Activated CD4-positive, alpha-beta T cell treated with anti-CD3 and anti-CD28 coated beads, Interleukin-2, amount 50 U/mL, for 1 hour (primary cell): ENCODE data around the gene NEFH.
"Not testable (repeated sequence)": the region's sequence is repeated elsewhere in the genome, so short reads cannot be mapped to it uniquely, and the experiment has no call there.

Source experiments
- DNase-seq: peaks from one replicate; pipeline ENCODE4 v3.0.0-alpha.2; 2020

The NEFH gene

DNA sequence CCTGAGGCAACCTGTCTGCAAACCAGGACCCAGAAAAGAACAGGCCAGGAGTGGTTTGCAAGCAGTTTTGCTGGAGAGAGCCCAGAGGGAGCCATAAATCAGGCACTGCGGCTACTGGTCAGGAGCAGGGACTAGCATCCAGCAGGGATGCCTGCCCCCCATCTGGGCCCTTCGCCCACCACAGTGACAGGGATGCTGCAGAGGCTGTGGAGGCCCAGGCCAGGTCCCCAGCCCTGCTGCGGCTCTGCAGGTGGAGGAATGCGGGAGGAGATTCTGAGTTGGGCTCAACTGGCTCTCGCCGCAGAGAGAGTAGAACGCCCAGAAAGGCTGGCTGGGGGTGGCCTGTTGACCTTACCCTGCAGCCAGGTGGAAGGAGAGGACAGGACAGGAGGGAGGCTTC, 16.4 kb upstream of the NEFH start:
- no peak for DNase-seq

DNA sequence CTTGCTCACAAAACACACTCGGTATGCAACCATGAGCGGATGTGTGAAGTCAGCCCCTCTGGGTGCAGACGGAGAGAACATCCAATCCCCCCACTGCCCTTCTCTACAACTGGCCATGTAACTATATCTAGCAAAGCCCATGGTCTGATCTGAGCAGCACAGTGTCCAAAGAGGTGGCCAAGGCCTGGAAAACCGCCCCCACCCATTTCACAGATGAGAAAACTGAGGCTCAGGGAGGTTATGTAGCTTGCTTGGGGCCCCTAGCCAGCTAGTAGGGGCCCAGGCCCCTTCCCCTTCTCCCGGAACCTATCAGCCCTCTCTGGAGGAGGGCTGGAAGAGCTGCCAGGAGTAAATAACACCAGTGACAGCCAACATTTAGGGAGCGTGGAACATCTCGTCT, 15.4 kb upstream of the NEFH start:
- no peak for DNase-seq

DNA sequence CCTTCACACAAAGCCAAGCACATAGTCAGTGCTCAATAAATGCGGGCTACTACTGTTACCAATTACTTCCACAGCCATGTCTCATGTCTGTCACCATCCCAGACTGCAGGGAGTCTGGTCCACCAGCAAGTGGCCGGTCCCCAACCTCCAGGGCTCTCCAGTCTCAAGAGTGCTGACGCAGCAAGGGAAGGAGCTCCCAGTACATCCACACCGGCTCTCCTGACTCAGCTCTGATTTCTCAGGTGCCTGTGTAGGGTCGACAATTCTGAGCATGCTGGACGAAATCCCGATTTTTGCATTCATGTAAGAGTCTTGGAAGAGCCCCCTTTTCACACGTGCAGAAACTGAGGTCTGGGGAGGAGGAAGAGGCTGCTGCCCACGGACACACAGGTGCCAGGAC, 10.3 kb upstream of the NEFH start:
- no peak for DNase-seq

DNA sequence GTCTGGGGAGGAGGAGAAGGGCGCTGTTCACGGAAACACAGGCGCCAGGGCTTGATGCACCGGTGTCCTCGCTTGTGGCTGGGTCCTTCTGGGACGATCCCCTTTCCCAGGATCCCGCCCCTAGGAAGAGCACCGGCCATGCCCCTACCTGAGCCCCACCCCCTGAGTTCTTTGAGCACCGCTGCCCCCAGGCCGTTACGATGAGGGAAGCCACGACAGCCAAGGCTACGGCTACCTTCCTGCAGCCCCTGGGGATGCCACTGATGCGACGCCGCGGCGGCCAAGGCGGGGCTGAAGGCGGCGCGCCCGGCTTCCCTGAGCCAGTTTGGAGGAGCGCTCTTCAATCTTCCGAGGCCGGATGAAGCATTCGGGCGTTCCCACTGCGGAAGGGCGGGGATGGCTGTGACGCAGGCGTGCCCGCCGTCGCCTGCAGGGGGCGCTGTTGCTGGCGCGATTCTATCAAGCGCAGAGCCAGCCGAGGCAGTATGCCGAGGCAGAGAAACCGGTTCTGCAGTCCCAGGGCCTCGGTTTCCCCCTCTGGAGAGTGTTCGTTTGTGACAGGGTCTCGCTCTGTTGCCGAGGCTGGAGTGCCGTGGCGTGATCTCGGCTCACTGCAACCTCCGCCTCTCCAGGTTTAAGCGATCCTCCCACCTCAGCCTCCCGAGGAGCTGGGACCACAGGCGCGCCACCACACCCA, 9.7 kb upstream of the NEFH start:
- peak; percentile 77 for DNase-seq

DNA sequence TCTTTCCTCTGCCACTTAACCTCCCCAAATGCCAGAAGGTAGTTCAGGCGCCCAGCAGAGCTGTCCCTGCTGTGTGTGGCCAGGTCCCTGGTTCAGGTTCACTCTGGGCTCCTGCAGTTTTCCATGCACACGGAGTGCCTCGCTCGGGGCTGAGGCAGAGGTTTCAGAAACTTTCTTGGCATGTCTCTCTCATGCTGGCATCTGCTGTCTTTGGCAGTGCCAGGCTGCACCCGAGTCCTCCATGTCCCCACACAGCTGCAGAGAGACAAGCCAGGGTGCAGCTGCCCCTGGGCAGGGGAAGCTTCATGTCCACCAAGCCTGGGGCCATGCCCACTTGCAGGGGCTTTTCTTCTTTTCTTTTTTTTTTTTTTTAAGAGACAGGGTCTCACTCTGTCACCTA, 7.0 kb upstream of the NEFH start:
- no peak for DNase-seq

DNA sequence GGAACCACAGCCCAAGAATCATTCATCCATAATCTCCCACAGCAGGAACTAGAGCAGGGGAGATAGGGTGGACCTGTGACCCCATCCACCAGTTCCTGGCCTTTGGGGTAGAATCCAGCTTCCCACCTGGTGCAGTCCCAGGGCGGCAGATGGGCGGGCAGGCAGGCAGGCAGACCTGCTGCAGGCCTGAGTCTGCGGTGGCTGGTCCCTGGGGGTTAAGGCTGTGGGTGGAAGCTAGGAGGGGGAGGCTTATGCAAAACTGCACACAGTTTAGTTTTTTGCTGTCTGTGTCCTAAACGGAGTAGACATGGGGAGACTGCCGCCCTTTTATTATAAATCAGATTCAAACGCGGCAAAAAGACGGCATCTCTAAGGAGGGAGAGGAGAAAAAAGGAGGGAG, 4.5 kb upstream of the NEFH start:
- DNase-seq = no peak

DNA sequence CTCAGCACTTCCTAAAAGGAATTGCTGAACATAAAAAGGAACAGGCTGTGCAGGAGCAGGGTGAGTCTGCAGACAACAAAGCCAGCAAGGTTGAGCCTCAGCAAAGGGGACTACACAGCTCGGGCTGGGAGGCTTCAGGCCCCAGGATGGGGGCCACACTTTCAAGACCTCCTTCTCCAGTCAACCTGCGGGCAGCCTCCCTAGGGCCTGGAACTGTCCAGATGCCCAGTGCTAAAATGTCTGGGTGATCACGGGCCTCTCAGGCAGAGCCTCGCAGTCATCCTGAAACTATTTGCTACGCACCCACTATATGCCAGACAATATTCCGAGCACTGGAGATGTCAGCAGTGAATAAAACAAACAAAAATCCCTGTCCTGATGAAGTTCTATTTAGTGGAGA, 3.9 kb upstream of the NEFH start:
- DNase-seq = no peak

DNA sequence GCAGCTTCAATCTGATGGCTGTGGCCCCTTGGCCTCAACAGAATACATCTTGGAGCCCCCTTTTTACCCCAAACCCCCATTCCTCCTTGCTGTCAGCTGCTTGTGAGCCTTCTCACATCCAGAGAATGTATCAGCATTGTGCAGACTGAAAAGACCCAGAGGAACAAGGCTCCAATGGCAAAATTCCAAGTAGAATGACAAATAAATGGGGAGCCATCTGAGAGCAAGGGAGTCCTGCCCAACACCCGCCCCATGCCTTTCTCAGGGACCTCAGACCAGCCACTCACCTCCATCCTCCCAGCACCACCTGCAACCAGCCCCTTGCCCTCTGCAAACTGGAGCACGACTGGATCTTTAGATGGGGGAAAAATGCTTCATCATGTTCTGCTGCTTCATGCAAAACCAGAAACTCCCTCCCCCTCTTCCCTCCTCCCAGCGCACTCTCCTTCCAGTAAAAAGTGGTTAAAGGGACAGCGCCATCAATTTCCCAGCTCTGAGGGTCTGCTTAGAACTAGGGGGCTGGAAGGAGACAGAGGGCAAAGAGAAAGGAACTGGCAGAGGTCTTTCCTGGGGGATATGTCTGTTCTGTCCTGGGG, 2.2 kb upstream of the NEFH start:
- DNase-seq = no peak

DNA sequence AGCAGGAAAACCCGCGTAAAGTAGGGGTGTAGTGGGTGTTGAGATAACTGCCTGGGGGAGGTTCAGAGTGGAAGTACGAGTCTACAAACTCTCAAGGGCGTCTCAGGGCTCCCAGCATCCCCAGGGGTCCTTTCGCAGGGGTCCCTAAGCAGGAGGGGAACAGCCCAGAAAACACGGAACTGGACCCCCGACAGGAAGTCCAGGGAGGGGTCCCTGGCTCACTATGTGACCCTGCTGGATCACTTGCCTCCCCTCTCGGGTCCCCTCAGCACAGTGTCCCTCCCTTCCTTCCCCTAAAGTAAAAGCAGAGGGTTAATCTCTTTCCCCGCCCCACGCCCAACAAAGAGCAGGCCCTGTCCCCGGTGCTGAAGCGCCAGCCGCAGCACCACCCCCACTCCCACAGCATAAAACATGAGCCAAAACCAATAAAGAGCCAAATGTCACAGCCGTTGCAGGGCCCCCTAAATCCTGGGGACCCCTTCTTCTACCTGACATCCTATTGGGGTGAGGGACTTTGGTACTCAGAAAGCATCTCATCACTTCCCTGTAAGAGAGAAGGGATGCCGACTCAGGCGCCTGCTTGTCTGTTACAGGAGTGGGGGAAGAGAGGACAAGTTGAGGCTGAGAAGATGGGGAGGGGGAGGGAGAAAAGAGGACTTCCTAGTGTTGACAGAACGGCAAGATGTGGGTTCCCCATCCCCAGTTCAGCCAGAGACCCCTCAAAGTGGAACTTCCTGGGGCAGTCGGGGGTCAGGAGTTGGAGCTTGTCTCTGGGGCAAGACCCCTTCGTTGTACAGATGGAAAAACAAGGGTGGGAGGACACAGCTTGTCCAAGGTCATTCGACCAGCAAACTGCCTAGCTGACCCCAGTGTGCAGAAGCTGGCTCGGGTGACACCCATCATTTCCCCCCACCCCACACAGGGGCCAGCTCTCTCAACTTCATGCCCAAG, 1.4 kb upstream of the NEFH start:
- DNase-seq = peak; percentile 39

DNA sequence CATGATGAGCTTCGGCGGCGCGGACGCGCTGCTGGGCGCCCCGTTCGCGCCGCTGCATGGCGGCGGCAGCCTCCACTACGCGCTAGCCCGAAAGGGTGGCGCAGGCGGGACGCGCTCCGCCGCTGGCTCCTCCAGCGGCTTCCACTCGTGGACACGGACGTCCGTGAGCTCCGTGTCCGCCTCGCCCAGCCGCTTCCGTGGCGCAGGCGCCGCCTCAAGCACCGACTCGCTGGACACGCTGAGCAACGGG, 169 bp downstream of the NEFH start:
- no peak for DNase-seq

DNA sequence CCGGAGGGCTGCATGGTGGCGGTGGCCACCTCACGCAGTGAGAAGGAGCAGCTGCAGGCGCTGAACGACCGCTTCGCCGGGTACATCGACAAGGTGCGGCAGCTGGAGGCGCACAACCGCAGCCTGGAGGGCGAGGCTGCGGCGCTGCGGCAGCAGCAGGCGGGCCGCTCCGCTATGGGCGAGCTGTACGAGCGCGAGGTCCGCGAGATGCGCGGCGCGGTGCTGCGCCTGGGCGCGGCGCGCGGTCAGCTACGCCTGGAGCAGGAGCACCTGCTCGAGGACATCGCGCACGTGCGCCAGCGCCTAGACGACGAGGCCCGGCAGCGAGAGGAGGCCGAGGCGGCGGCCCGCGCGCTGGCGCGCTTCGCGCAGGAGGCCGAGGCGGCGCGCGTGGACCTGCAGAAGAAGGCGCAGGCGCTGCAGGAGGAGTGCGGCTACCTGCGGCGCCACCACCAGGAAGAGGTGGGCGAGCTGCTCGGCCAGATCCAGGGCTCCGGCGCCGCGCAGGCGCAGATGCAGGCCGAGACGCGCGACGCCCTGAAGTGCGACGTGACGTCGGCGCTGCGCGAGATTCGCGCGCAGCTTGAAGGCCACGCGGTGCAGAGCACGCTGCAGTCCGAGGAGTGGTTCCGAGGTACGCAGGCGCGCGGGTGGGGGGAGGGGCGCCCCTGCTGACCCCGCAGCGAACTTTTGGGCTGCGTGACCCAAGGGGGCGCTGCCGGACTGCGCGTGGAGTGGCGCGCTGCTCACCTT, 670 bp downstream of the NEFH start:
- peak; percentile 8 for DNase-seq

DNA sequence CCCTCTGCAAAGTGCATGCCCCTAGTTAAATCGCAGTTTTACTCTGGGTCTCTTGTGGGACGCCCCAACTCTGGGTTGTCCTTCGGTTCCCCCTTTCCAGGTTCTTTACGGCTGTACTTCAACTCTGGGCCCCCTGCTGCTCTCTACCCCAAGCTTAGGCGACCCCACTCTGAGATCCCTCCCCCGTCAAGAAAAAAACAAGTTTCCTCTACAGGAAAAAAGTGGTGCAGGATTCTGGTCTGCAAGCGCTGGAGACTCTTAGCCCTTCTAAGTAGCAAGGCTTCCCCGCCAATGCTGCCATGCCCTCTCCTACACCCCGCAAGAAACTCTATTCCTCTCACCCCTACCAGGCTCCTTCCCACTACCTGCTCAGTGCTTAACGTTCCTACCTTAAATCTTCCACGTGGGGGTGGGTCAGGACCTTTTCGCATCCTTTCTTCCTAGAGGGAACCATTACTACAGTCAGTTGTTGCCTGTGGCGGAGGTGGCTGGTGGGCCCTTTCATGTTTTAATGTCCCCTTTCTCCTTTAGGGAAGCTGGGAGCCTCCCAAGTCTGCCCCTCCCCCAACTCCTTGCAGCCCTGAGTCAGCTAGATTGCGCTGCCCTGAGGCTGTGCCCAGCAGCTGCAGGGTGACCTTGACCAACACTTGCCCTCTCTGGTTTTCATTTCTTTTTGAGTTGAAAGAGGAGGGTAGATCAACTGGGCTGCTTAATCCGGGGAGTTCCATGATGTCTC, 1.4 kb downstream of the NEFH start:
- DNase-seq = no peak

DNA sequence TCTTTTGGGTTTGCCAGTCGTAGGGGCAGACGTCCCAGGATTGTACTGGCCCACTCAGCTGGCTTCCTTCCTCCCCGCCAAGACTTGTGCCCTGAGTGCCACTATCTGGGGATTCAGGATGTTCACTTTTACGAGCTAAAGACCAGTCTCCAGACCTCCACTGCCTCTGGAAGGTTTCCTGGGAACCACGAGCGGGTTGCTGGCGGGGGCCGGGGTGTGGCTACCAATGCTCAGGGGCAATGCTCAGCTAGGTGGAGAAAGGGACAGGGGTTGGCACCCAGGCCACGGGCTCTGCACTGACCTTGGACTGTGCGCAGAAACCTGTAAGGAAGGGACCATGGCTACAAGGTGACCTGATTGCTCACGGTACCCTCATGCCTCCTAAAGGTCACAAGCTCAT, 2.2 kb downstream of the NEFH start:
- DNase-seq = no peak

DNA sequence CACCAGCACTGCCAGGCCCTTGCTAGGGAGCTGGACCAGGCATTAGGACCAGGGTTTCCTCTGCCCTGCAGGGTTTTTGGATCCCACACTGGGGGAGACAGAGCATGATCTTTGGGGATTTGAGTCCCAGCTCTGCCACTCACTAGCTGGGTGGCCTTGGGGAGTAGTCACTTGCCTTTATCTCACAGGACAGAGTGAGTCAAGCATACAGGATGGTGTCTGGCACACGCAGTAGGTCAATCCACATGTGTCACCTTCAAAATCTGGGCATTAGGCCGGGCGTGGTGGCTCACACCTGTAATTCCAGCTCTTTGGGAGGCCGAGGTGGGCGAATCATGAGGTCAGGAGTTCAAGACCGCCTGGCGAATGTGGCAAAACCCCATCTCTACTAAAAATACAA, 2.7 kb downstream of the NEFH start:
- no peak for DNase-seq

DNA sequence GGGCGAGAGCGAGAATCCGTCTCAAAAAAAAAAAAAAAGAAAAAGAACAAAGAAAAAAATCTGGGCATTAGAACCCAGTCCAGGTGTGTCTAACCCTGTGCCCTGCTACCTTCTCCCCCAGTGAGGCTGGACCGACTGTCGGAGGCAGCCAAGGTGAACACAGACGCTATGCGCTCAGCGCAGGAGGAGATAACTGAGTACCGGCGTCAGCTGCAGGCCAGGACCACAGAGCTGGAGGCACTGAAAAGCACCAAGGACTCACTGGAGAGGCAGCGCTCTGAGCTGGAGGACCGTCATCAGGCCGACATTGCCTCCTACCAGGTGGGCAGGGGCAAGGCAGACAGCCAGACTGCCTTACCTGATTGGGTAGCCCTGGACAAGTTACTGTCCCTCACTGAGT, 3.2 kb downstream of the NEFH start:
- no peak for DNase-seq

DNA sequence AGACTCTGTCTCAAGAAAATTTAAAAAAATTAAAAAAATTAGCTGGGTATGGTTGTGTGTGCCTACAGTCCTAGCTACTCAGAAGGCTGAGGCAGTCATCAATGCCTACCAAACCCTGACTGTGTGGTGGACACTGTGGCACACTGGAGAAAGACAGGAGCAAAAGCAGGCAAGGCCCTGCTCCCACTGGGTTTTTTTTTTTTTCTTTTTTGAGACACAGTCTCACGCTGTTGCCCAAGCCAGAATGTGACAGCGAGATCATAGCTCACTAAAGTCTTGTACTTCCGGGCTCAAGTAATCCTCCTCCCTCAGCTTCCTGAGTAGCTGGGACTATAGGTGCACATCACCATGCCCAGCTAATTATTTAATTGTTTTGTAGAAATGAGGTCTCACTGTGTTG, 4.6 kb downstream of the NEFH start:
- no peak for DNase-seq

DNA sequence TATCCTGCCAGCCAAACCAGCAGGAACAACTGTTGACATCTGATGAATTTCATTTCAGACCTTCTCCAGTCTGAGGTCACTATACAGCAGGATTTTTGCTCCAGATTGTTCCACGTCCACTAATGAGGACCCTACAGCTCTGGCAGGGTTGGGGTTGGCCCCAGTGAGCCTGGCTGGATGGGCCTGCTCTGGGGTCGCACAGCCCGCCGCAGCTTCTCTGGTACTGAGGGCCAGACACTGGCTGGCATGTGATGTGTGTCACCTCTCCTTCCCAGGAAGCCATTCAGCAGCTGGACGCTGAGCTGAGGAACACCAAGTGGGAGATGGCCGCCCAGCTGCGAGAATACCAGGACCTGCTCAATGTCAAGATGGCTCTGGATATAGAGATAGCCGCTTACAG, 5.4 kb downstream of the NEFH start:
- no peak for DNase-seq

DNA sequence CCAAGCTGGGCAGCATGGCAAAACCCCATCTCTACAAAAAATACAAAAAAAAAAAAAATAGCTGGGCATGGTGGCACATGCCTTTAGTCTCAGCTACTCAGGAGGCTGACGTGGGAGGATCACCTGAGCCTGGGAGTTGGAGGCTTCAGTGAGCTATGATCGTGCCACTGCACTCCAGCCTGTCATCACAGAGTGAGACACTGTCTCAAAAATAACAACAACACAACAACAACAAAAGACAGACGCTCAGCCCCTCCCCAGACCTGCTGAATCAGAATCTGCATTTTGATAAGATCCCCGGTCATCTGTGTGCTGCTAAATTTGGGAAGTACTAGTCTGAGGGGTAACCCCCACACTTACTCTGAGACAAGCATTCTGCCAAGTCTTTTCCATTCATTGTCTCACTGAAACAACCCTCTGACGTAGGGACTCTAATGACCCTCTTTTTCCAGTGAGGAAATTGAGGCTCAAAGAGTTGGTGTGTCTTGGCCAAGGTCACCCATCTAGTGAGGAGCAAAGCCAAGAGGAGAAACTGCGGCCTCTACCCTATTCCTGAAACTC, 7.5 kb downstream of the NEFH start:
- DNase-seq = no peak

DNA sequence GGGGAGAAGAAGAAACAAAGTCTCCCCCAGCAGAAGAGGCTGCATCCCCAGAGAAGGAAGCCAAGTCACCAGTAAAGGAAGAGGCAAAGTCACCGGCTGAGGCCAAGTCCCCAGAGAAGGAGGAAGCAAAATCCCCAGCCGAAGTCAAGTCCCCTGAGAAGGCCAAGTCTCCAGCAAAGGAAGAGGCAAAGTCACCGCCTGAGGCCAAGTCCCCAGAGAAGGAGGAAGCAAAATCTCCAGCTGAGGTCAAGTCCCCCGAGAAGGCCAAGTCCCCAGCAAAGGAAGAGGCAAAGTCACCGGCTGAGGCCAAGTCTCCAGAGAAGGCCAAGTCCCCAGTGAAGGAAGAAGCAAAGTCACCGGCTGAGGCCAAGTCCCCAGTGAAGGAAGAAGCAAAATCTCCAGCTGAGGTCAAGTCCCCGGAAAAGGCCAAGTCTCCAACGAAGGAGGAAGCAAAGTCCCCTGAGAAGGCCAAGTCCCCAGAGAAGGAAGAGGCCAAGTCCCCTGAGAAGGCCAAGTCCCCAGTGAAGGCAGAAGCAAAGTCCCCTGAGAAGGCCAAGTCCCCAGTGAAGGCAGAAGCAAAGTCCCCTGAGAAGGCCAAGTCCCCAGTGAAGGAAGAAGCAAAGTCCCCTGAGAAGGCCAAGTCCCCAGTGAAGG, 9.2 kb downstream of the NEFH start:
- not testable (repeated sequence) for DNase-seq

DNA sequence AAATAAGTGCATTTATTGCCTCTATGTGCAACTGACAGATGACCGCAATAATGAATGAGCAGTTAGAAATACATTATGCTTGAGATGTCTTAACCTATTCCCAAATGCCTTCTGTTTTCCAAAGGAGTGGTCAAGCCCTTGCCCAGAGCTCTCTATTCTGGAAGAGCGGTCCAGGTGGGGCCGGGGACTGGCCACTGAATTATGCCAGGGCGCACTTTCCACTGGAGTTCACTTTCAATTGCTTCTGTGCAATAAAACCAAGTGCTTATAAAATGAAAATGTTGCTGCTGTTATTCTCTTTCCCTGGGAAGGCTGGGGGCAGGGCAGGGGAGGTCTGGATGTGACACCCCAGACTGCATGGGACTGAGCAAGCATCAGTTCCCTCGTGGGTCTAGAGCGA, 11.0 kb downstream of the NEFH start:
- no peak for DNase-seq

DNA sequence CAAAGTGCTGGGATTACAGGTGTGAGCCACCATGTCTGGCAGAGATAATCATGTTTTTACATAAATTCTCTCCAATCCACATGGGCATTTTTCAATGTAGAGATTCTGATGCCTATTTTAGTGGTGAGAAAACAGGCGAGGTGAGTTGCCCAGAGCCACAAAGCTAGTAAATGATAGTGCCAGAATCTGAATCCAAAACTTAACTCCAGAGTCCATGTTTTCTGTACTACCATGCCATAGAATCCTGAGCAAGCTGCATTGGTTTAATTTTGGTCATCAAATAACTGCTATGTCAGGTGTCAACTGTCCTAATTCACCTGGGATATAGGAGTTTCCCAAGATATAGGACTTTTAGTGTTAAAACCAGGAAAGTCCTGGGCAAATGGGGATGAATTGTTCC, 13.6 kb downstream of the NEFH start:
- no peak for DNase-seq

DNA sequence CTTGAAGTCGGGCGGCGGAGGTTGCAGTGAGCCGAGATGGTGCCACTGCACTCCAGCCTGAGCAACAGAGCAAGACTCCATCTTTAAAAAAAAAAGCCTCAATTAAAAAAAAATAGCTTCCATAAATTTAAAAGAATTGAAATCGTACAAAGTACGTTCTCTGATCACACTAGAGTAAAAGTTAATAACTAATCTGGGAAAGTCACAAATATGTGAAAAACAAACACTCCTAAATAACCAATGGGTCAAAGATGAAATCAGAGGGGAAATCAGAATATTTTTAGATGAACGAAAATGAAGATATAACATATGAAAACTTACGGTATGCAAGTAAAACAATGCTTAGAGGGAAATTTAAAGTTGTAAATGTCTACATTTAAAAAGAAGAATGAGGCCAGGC, 19.8 kb downstream of the NEFH start:
- no peak for DNase-seq
